ENCODE data around the gene ZBTB20.

ZBTB20 gene

DNA sequence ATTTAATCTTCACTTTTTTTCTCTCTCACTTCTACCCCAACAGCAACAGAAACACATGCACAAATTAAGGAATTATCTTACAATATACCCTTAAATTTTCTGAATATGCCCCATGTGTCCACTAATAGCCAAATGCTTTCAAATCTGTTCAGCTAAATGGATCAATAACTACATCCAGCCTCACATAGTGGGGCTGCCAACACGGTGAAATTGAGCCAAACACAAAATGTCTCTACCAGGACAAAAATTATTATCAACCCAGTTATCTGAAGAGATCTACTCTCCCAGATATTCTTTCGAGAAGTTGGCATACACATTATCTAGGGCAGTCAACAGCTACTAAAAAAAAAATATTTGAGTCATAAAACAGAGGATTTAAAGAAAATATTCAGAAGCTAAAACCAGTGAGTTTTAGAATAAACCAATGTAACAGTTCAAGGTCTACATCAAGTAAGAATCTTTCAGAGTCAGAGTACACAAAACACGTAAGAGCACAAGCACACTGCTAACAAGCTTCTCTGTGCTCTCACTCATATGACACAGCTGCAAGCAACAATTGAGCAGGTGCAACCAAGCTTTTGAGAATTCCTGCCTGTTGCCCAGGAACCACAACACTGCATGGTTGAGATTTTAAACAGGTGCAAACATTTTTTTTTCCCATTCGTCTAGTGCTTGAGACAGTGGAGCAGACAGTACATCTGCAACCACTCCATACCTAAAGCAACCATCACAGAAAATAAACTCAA is 247.7 kb downstream of the ZBTB20 start:
- no peak overlapping the region for H3K4me3 ChIP-seq (ENCODE audit: low read length)
- DNase-seq (ENCODE audit: low read depth) = peak; percentile 34

DNA sequence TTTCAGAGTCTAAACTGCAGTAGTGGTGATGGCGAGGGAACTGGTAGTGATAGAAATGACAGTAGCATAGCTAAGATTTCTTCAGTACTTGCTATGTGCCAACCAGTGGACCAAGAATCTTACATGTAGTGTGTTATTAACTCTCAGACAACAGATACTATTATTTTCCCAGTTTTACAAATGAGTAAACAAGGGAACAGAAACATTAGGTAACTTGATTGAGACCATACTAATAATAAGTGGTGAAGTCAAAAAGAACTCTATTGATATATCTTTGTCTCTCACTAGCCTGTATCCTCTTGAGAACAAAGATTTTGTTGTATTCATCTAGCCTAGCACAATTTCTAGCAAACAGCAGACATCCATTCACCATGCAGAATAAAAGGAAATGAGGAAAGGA is 250.1 kb downstream of the ZBTB20 start:
- H3K4me3 ChIP-seq (ENCODE audit: low read length) = no peak overlapping the region
- TF ChIP-seq CTCF (conservative IDR thresholded peaks at IDR 0.05; ENCODE audit: low read depth, low read length) = no peak
- no peak for DNase-seq (ENCODE audit: low read depth)

More for the DNA sequence above, 247.7 kb downstream of the ZBTB20 start:
- no peak for TF ChIP-seq CTCF (conservative IDR thresholded peaks at IDR 0.05; ENCODE audit: low read depth, low read length)

DNA sequence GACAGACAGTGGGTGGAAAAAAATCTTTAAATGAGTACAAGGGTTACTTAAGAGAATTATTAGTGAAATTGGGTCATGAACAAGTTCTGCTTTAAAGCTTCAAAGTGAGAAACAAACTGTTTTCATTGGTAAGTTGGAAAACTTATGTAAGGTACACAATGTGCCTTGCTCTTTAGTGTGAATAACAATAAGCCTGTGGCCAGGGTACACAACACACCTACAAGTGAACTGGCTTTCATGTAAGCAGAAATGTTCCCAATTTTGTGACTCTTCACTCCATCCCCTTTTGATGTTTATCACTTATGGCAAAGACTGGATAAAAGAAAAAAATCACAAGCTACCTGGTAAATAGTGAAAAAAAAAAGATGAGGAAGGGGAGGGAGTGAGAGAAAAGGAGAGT is 253.7 kb downstream of the ZBTB20 start:
- no peak for TF ChIP-seq CTCF (conservative IDR thresholded peaks at IDR 0.05; ENCODE audit: low read depth, low read length)
- no peak overlapping the region for H3K4me3 ChIP-seq (ENCODE audit: low read length)
- DNase-seq (ENCODE audit: low read depth) = no peak

DNA sequence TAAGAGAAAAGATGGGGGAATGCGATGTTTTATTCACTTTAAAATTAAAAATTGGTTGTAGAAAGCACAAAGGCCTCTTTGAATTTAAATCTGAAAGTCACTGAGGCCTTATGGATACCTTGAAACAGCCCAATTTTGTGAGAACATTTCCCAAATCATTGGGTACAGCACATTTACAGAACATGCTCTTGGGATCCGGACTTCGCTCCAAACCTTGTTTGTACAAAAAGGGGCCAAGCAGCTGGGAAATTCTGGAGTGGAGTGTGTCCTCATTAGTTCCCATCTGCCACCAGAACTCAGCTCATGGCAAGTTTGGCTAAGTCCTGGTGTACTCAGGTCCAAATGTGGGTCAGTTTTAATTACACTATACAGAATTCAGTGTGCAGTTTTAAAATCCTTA is 254.2 kb downstream of the ZBTB20 start:
- DNase-seq (ENCODE audit: low read depth) = no peak
- no peak for TF ChIP-seq CTCF (conservative IDR thresholded peaks at IDR 0.05; ENCODE audit: low read depth, low read length)
- H3K4me3 ChIP-seq (ENCODE audit: low read length) = no peak overlapping the region

DNA sequence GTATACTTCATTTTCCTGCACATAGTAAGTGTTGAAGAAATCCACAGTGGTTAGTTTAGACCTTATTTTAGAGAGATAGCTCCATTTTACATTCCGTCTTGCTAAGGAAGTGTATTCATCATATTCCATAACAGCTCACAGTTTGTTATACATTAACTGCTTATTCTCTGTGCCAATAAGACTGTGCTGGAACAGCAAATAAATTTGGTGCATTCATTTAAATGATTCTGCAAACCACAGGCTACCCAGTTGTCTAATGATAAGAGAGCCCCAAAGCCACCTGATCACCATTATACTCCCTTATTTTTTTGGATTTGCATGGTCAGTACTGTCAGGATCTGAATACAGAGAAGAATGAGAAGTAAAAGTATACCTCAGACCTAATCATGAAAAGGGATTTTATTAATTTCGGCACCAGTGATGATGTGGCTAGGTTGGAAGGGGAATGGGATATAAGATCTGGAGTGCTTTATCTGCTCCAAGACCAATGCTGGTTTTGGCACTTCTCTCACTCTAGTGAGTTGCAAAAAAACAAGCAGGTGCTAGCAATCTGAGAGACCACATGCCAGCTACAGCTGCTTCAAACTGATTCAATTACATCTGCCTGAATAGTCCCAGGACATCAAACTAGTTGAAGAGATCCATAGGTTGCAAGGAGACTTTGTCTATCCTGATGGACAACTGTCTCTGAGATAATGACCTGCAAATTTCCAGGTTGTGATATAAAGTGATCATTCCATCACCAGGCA is 254.8 kb downstream of the ZBTB20 start:
- no peak for TF ChIP-seq CTCF (conservative IDR thresholded peaks at IDR 0.05; ENCODE audit: low read depth, low read length)

GRCh38 chr3:114887806-114888205 is 259.3 kb downstream of the ZBTB20 start:
- no peak for DNase-seq (ENCODE audit: low read depth)
- no peak for TF ChIP-seq CTCF (conservative IDR thresholded peaks at IDR 0.05; ENCODE audit: low read depth, low read length)

More for the DNA sequence above, 254.8 kb downstream of the ZBTB20 start:
- DNase-seq (ENCODE audit: low read depth) = no peak
- no peak overlapping the region for H3K4me3 ChIP-seq (ENCODE audit: low read length)

GRCh38 chr3:114886905-114887304 is 260.2 kb downstream of the ZBTB20 start:
- TF ChIP-seq CTCF (conservative IDR thresholded peaks at IDR 0.05; ENCODE audit: low read depth, low read length) = no peak
- no peak for DNase-seq (ENCODE audit: low read depth)
- no peak overlapping the region for H3K4me3 ChIP-seq (ENCODE audit: low read length)

More at GRCh38 chr3:114887806-114888205, 259.3 kb downstream of the ZBTB20 start:
- no peak overlapping the region for H3K4me3 ChIP-seq (ENCODE audit: low read length)
